Stimulated activated CD4-positive, alpha-beta T cell treated with anti-CD3 and anti-CD28 coated beads, Interleukin-2, amount 100 ng/mL, for 48 hours (primary cell): Measurements from ENCODE around the gene HIRA.
"Not testable (repeated sequence)": the region's sequence is repeated elsewhere in the genome, so short reads cannot be mapped to it uniquely, and the experiment has no call there.

Experiments
- DNase-seq, 2 donors: peaks; one replicate each; pipeline ENCODE4 v3.0.0-alpha.2; 2020

Gene HIRA

GRCh38 chr22:19382240-19382639 lies 49.3 kb downstream of the HIRA start:
- no peak for DNase-seq

GRCh38 chr22:19378344-19378674 lies 53.2 kb downstream of the HIRA start:
- no peak for DNase-seq

- no peak for DNase-seq
Observed at GRCh38 chr22:19377565-19378343, 53.8 kb downstream of the HIRA start.

GRCh38 chr22:19376971-19377370 lies 54.6 kb downstream of the HIRA start:
- no peak for DNase-seq

GRCh38 chr22:19376247-19376646 lies 55.3 kb downstream of the HIRA start:
- no peak for DNase-seq

- DNase-seq = no peak
Observed at GRCh38 chr22:19375435-19375834, 56.1 kb downstream of the HIRA start.

- DNase-seq = no peak
Observed at GRCh38 chr22:19374410-19374809, 57.1 kb downstream of the HIRA start.

GRCh38 chr22:19373450-19373849 lies 58.1 kb downstream of the HIRA start:
- no peak for DNase-seq

- DNase-seq = no peak
Observed at GRCh38 chr22:19371893-19372292, 59.6 kb downstream of the HIRA start.

- no peak for DNase-seq
Observed at GRCh38 chr22:19368876-19369275, 62.7 kb downstream of the HIRA start.

GRCh38 chr22:19367763-19368367 lies 63.7 kb downstream of the HIRA start:
- no peak for DNase-seq

- not testable (repeated sequence) for DNase-seq
Observed at GRCh38 chr22:19363541-19363940, 68.0 kb downstream of the HIRA start.

- DNase-seq = no peak
Observed at GRCh38 chr22:19361501-19362103, 69.9 kb downstream of the HIRA start.

GRCh38 chr22:19360862-19361261 lies 70.7 kb downstream of the HIRA start:
- no peak for DNase-seq

- no peak for DNase-seq
Observed at GRCh38 chr22:19360300-19360792, 71.2 kb downstream of the HIRA start.

GRCh38 chr22:19359554-19360299 lies 71.8 kb downstream of the HIRA start:
- DNase-seq = no peak

- DNase-seq = no peak
Observed at GRCh38 chr22:19358703-19359553, 72.6 kb downstream of the HIRA start.

- no peak for DNase-seq
Observed at GRCh38 chr22:19358195-19358594, 73.3 kb downstream of the HIRA start.

- DNase-seq = no peak
Observed at GRCh38 chr22:19357270-19358105, 74.0 kb downstream of the HIRA start.

GRCh38 chr22:19356708-19357269 lies 74.7 kb downstream of the HIRA start:
- no peak for DNase-seq
